Neuronal stem cell (in vitro differentiated cells): ENCODE data around the gene TMC3.

Experiments
- DNase-seq: peaks from one replicate; pipeline ENCODE4 v3.0.0-alpha.2; 2013; ENCODE audit warnings: low spot score
- H2AFZ ChIP-seq: one replicate; pipeline ENCODE4 v1.6.1; 2013; ENCODE audit warnings: mild to moderate bottlenecking, low read length, inconsistent platforms
- H2AK5ac ChIP-seq: 2 replicates; pipeline ENCODE4 v1.6.1; 2013; ENCODE audit warnings: low read depth, mild to moderate bottlenecking, inconsistent platforms, low read length, moderate library complexity, mixed read lengths
- H2BK120ac ChIP-seq: 2 replicates; pipeline ENCODE4 v1.6.1; 2013; ENCODE audit warnings: low read depth, mild to moderate bottlenecking, inconsistent platforms, low read length, moderate library complexity, mixed read lengths
- H2BK12ac ChIP-seq: one replicate; pipeline ENCODE4 v1.6.1; 2013; ENCODE audit warnings: low read length, inconsistent platforms
- H2BK15ac ChIP-seq: 2 replicates; pipeline ENCODE4 v1.6.1; 2013; ENCODE audit warnings: mild to moderate bottlenecking, low read length, inconsistent platforms, mixed read lengths
- H2BK5ac ChIP-seq: one replicate; pipeline ENCODE4 v1.6.1; 2013; ENCODE audit warnings: inconsistent platforms, mild to moderate bottlenecking, low read length, moderate library complexity
- H3K14ac ChIP-seq: one replicate; pipeline ENCODE4 v1.6.1; 2013; ENCODE audit warnings: low read length, inconsistent platforms
- H3K18ac ChIP-seq: 2 replicates; pipeline ENCODE4 v1.6.1; 2013; ENCODE audit warnings: low read length, inconsistent platforms
- H3K23ac ChIP-seq: 2 replicates; pipeline ENCODE4 v1.6.1; 2013; ENCODE audit warnings: low read depth, mild to moderate bottlenecking, mixed read lengths, low read length, inconsistent platforms; ENCODE audit not compliant: poor library complexity
- H3K27ac ChIP-seq: replicated peaks from 3 replicates; pipeline ENCODE4 v1.5.1; 2013; ENCODE audit warnings: low read length, inconsistent platforms
- H3K27me3 ChIP-seq, 3 experiments: 2 replicates each; pipeline ENCODE4 v1.6.1; 2013; ENCODE audit warnings: low read length in 3 of 3, mild to moderate bottlenecking in 2 of 3, inconsistent platforms in 1 of 3, low read depth in 1 of 3, mixed read lengths in 1 of 3, moderate library complexity in 1 of 3; ENCODE audit not compliant: control insufficient read depth in 3 of 3, insufficient read depth in 3 of 3
- H3K36me3 ChIP-seq, 2 donors: replicated peaks in 1 of 2; 2 replicates each; pipeline ENCODE4 v1.6.1; 2013; ENCODE audit warnings: low read length in 2 of 2; ENCODE audit not compliant: control insufficient read depth in 2 of 2, insufficient read depth in 2 of 2
- H3K4ac ChIP-seq: 2 replicates; pipeline ENCODE4 v1.6.1; 2013; ENCODE audit warnings: inconsistent platforms, mild to moderate bottlenecking, low read length, moderate library complexity
- H3K4me1 ChIP-seq, 2 donors: 1 replicate in 1 of 2; 2 replicates in 1 of 2; pipeline ENCODE4 v1.6.1; 2013; ENCODE audit warnings: low read length in 2 of 2, low read depth in 1 of 2; ENCODE audit not compliant: control insufficient read depth in 2 of 2, insufficient read depth in 1 of 2
- H3K4me2 ChIP-seq: one replicate; pipeline ENCODE4 v1.6.1; 2013; ENCODE audit warnings: mild to moderate bottlenecking, low read length, inconsistent platforms; ENCODE audit not compliant: insufficient read depth, poor library complexity, severe bottlenecking
- H3K4me3 ChIP-seq, 2 donors: 2 replicates each; pipeline ENCODE4 v1.5.1; 2013; ENCODE audit warnings: low read length in 2 of 2, mild to moderate bottlenecking in 2 of 2, inconsistent platforms in 1 of 2, moderate library complexity in 1 of 2
- H3K79me1 ChIP-seq: one replicate; pipeline ENCODE4 v1.6.1; 2013; ENCODE audit warnings: low read depth, mild to moderate bottlenecking, inconsistent platforms, low read length, moderate library complexity
- H3K9ac ChIP-seq: one replicate; pipeline ENCODE4 v1.6.1; 2013; ENCODE audit warnings: mild to moderate bottlenecking, low read depth, low read length, inconsistent platforms; ENCODE audit not compliant: poor library complexity
- H3K9me3 ChIP-seq, 2 donors: replicated peaks in 1 of 2; 2 replicates each; pipeline versions ENCODE3 to v1.6.1; 2013; ENCODE audit warnings: low read length in 2 of 2, mild to moderate bottlenecking in 2 of 2, inconsistent platforms in 1 of 2, low read depth in 1 of 2, mixed read lengths in 1 of 2, moderate library complexity in 1 of 2; ENCODE audit not compliant: control insufficient read depth in 2 of 2, insufficient read depth in 1 of 2
- H4K8ac ChIP-seq: one replicate; pipeline ENCODE4 v1.6.1; 2013; ENCODE audit warnings: low read depth, mild to moderate bottlenecking, inconsistent platforms, low read length, moderate library complexity
- H4K91ac ChIP-seq: one replicate; pipeline ENCODE4 v1.6.1; 2013; ENCODE audit warnings: low read length, low read depth, mild to moderate bottlenecking, inconsistent platforms; ENCODE audit not compliant: poor library complexity
- WGBS, 2 donors: extraction: QIAGEN DNeasy Blood & Tissue Kit; methylation state at CpG; one replicate each; pipeline ENCODE4 v1.1.7; 2013; ENCODE audit warnings: missing lambda C conversion rate in 2 of 2, mixed read lengths in 1 of 2; ENCODE audit not compliant: insufficient read length in 2 of 2, insufficient replicate concordance in 1 of 2; ENCODE audit errors: extremely low coverage in 2 of 2; 5-methylcytosine and 5-hydroxymethylcytosine counted together

The TMC3 gene

DNA sequence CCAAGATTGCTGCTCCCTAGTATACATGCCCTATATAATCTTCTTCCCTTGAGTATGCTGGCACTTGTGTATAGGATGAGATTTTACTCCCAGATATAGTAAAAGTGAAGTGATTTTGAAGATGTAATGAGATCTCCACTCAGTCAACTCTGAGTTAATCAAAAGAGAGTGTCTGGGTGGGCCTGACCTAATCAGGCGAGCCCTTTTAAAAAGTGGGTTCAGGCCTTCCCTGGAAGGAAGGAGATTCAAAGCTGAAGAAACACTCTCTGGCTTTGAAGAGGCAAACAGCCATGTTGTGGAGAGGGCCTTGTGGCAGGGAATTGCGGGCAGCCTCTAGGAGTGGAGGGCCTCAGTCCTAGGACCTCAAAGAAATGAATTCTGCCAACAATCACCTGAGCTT lies 44.6 kb downstream of the TMC3 start:
- Histone ChIP-seq H3K4me1 (peaks cover 0 to 2% of the 10 kb centered on the region in 2 donors), H2AFZ (no peak overlapping the region), H3K4ac (no peak overlapping the region), H3K14ac (no peak overlapping the region), H3K4me2 (no peak overlapping the region), H3K9me3 (no peaks in the 10 kb centered on the region), H3K18ac (no peak overlapping the region), H2AK5ac (no peak overlapping the region), H3K9ac (no peak overlapping the region), H3K27ac (no peak overlapping the region), H2BK120ac (no peak overlapping the region), H3K36me3 (no peaks in the 10 kb centered on the region), H3K79me1 (no peaks in the 10 kb centered on the region), H2BK12ac (no peak overlapping the region), H3K27me3 (peaks cover 0 to 9% (median 0%) of the 10 kb centered on the region in 3 experiments), H4K91ac (no peak overlapping the region), H2BK5ac (no peak overlapping the region), H3K23ac (no peak overlapping the region), H2BK15ac (no peak overlapping the region), H4K8ac (no peak overlapping the region), H3K4me3 (no peak overlapping the region)
- WGBS, 2 donors, result no CpG with 5 or more reads among the region's 2 CpGs
- no peak for DNase-seq

DNA sequence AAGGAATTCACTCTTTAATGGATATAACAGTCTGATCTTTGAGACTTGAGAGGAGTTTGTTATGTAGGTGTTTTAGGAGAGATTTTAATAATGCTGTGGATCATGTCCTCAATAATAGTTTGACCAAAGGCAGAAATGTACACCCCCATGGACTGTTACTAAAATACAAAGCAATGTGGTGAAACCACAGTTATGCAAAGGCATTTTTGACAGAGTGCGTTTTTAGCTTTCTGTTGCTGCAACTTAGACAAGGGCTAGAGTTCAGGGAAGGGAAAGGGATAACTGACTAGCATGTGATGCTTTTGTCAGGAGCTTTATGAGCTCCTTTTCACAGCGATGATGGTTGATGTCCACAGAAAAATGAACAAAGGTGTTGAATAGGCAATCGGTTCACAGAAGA lies 46.5 kb downstream of the TMC3 start:
- Histone ChIP-seq H4K91ac (no peak overlapping the region), H3K9ac (no peak overlapping the region), H2BK120ac (no peak overlapping the region), H2BK5ac (no peak overlapping the region), H3K4me3 (no peak overlapping the region), H3K4me2 (no peak overlapping the region), H2AFZ (no peak overlapping the region), H3K27me3 (peaks cover 0 to 20% (median 0%) of the 10 kb centered on the region in 3 experiments), H3K36me3 (no peaks in the 10 kb centered on the region), H3K27ac (no peak overlapping the region), H2BK15ac (no peak overlapping the region), H2AK5ac (no peak overlapping the region), H2BK12ac (no peak overlapping the region), H3K9me3 (no peaks in the 10 kb centered on the region), H4K8ac (no peak overlapping the region), H3K23ac (no peak overlapping the region), H3K79me1 (no peaks in the 10 kb centered on the region), H3K14ac (no peak overlapping the region), H3K4ac (no peak overlapping the region), H3K18ac (no peak overlapping the region), H3K4me1 (peaks cover 0 to 2% of the 10 kb centered on the region in 2 donors)
- no CpG with 5 or more reads among the region's 3 CpGs for WGBS, 2 donors
- no peak for DNase-seq

DNA sequence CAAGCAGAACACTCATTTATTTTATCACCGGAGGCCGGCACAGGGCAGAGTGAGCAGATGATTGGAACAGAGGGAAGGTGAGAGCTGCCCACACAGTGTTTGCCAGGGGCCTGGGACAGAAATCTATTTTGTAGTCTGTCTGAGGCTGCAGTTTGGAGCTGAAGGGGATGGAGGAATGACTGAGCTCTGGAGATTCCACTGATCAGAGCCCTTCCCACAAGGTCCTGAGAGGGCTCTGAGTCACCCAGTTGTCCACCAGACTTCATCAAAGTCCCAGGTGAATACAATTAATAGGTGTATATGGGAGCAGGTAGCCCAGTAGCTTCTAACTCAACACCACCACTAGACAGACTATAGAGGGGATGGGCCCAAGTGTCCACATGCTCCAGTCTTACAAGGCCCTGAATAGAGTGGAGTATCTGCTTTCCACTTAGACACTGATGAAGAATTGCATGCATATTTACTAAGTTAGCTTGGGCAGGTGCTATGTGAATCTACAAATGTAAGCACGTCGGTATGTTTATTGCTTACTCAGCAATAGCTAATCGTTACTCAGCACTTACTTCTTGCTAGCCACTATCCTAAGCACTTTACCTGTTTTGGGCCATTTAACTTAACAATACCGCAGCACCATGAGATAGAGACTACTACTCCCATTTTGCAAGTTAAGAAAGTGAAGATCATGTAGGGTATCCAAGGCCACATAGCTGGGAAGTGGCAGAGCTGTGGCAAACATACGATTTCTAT lies 47.4 kb downstream of the TMC3 start:
- no peak for DNase-seq
- Histone ChIP-seq H3K4me3 (no peak overlapping the region), H2AFZ (no peak overlapping the region), H2AK5ac (no peak overlapping the region), H3K79me1 (no peaks in the 10 kb centered on the region), H3K14ac (no peak overlapping the region), H2BK5ac (no peak overlapping the region), H2BK15ac (no peak overlapping the region), H3K9me3 (no peaks in the 10 kb centered on the region), H3K36me3 (no peaks in the 10 kb centered on the region), H4K8ac (no peak overlapping the region), H3K9ac (no peak overlapping the region), H3K4me1 (peaks cover 0 to 6% of the 10 kb centered on the region in 2 donors), H2BK12ac (no peak overlapping the region), H3K27ac (no peak overlapping the region), H3K27me3 (peaks cover 0 to 24% (median 0%) of the 10 kb centered on the region in 3 experiments), H3K23ac (no peak overlapping the region), H4K91ac (no peak overlapping the region), H2BK120ac (no peak overlapping the region), H3K4ac (no peak overlapping the region), H3K4me2 (no peak overlapping the region), H3K18ac (no peak overlapping the region)
- WGBS, 2 donors, result no CpG with 5 or more reads among the region's 7 CpGs

DNA sequence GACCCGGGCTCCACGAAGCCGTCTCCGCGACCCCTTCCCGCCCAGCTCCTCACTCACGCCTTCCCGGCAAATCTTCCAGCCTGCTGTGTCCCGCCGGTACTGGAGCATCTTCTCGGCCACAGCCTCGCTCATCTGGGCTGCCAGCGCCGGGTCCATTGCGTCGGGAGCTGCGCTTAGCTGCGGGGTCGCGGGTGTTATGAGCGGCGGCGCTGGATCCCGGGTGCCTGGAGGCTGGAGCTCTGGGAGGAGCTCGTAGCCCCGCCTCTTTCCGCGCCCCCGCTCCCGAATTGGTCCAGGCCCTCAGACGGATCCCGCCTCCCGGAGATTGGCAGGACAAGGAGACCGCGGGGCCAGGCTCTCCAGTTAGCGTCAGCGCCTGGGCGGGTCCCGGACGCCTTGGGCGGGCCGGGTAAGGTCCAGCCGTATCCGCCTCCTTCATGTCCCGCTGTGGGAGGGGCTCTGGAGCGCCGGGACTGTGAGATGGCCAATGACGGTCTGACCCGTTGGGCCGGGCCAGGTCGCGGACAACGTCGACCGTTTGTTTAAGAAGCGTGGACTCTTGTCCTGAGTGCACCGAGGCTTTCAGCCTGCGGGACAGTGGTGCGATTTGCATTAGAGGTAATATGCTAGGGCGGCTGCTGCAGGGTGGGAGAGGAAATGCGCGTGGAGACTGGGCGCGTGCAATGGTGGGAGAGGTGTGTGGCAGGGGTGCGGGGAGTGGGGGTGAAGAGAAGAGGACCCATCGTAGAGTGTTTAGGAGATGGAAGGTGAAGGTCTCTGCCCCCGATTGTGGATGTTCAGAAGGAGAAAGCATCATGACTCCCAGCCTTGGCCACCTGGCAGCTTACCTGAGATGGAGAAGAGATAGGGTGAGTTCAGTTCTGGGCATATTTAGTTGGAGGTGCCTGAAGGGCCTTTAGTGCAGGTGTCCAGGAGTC lies 49.8 kb downstream of the TMC3 start, which contains the start of gene STARD5:
Gene STARD5, minus strand, starts transcription at position 198 of the 938 bp plus-strand sequence. Its CDS starts 42 bp downstream, at position 156.
- Histone ChIP-seq H3K4me1 (peaks cover 0 to 6% of the 10 kb centered on the region in 2 donors), H2BK15ac (no peak within 1 kb of the TSS), H4K91ac (no peak within 1 kb of the TSS), H3K27me3 (peaks cover 0 to 24% (median 0%) of the 10 kb centered on the region in 3 experiments), H3K4me3 (peak within 1 kb of the TSS; percentile 62 to 90), H2AFZ (peak within 1 kb of the TSS; percentile 95), H3K9ac (peak within 1 kb of the TSS; percentile 91), H3K27ac (no peak within 1 kb of the TSS), H3K4ac (no peak within 1 kb of the TSS), H3K23ac (peak within 1 kb of the TSS; percentile 82), H2BK120ac (no peak within 1 kb of the TSS), H3K4me2 (peak within 1 kb of the TSS; percentile 96), H2BK5ac (no peak within 1 kb of the TSS), H4K8ac (peak within 1 kb of the TSS; percentile 98), H3K14ac (peak within 1 kb of the TSS; percentile 59), H3K79me1 (no peaks in the 10 kb centered on the region), H3K9me3 (no peaks in the 10 kb centered on the region), H2AK5ac (no peak within 1 kb of the TSS), H2BK12ac (peak within 1 kb of the TSS; percentile 69), H3K36me3 (peaks cover 0 to 4% of the 10 kb centered on the region in 2 donors), H3K18ac (peak within 1 kb of the TSS; percentile 98)
- WGBS, 2 donors, result no CpG with 5 or more reads among the region's 67 CpGs
- peak; percentile 96 for DNase-seq
